Endodermal cell (in vitro differentiated cells): ENCODE data around the gene VWA3A. TPM values are rescaled to one million over a fixed set of nuclear protein-coding genes. Genes with fewer than 3 reads are reported as not detected.

Source experiments
- DNase-seq: peaks from one replicate; pipeline ENCODE4 v3.0.0-alpha.2; 2017
- H3K27ac ChIP-seq: 2 replicates; pipeline ENCODE4 v1.5.1; 2013; ENCODE audit warnings: mild to moderate bottlenecking, low read depth, low read length, moderate library complexity
- H3K27me3 ChIP-seq: 2 replicates; pipeline ENCODE4 v1.6.1; 2013; ENCODE audit warnings: mild to moderate bottlenecking, low read length, moderate library complexity; ENCODE audit not compliant: insufficient read depth, control insufficient read depth, poor library complexity, severe bottlenecking
- H3K36me3 ChIP-seq: 2 replicates; pipeline ENCODE4 v1.7.0; 2013; ENCODE audit warnings: mild to moderate bottlenecking, low read length, moderate library complexity; ENCODE audit not compliant: control insufficient read depth, insufficient read depth
- H3K4me1 ChIP-seq: one replicate; pipeline ENCODE4 v1.7.0; 2013; ENCODE audit warnings: low read length; ENCODE audit not compliant: control insufficient read depth, insufficient read depth
- H3K4me3 ChIP-seq: 2 replicates; pipeline ENCODE4 v1.5.1; 2013; ENCODE audit warnings: mild to moderate bottlenecking, low read length, moderate library complexity
- H3K9ac ChIP-seq: 2 replicates; pipeline ENCODE4 v1.6.1; 2013; ENCODE audit warnings: mild to moderate bottlenecking, low read length, moderate library complexity; ENCODE audit not compliant: poor library complexity, severe bottlenecking; ENCODE audit errors: extremely low read depth
- H3K9me3 ChIP-seq: 2 replicates; pipeline ENCODE4 v1.6.1; 2013; ENCODE audit warnings: mild to moderate bottlenecking, low read length, moderate library complexity; ENCODE audit not compliant: control insufficient read depth
- H3K27ac Mint-ChIP-seq: 2 replicates; pipeline ENCODE4 v1.8.0; 2020; ENCODE audit warnings: mixed read lengths
- H3K27me3 Mint-ChIP-seq: 2 replicates; pipeline ENCODE4 v1.8.0; 2021; ENCODE audit warnings: mild to moderate bottlenecking, mixed read lengths; ENCODE audit not compliant: insufficient read depth
- H3K36me3 Mint-ChIP-seq: 2 replicates; pipeline ENCODE4 v1.8.0; 2020; ENCODE audit warnings: low read depth, mixed read lengths
- H3K4me1 Mint-ChIP-seq: 2 replicates; pipeline ENCODE4 v1.8.0; 2020; ENCODE audit warnings: mixed read lengths
- H3K4me3 Mint-ChIP-seq: 2 replicates; pipeline ENCODE4 v1.8.0; 2020; ENCODE audit warnings: mild to moderate bottlenecking, moderate library complexity, mixed read lengths
- H3K9me3 Mint-ChIP-seq: 2 replicates; pipeline ENCODE4 v1.8.0; 2020; ENCODE audit warnings: mild to moderate bottlenecking, mixed read lengths
- WGBS, 2 experiments: methylation state at CpG; one replicate each; pipeline versions ENCODE4 v1.1.5 to v1.1.7; 2013; ENCODE audit warnings: missing lambda C conversion rate in 2 of 2, mixed read lengths in 1 of 2; ENCODE audit not compliant: insufficient coverage in 1 of 2, insufficient read length in 1 of 2; 5-methylcytosine and 5-hydroxymethylcytosine counted together
- total RNA-seq, 2 donors: library from RNA; stranded (reverse); fragmentation: NEBNext Ultra II Directional in 1 of 2; extraction: Animal tissue kit (Norgen Biotek cat#: 25700) in 1 of 2; gene quantifications; 2 replicates in 1 of 2; 3 replicates in 1 of 2; pipeline ENCODE4 v1.2.1, GENCODE V29; 2021
- TF ChIP-seq, protein P1 (sequence below): fragments of 200-600 bp; sonication (generic); conservative IDR thresholded peaks from 2 replicates; pipeline ENCODE4 v1.5.0; 2021; ENCODE audit warnings: antibody characterized with exemption, mild to moderate bottlenecking

VWA3A gene
- total RNA-seq, 2 donors from 2014 or later, result 0.18 to 0.40 TPM

DNA sequence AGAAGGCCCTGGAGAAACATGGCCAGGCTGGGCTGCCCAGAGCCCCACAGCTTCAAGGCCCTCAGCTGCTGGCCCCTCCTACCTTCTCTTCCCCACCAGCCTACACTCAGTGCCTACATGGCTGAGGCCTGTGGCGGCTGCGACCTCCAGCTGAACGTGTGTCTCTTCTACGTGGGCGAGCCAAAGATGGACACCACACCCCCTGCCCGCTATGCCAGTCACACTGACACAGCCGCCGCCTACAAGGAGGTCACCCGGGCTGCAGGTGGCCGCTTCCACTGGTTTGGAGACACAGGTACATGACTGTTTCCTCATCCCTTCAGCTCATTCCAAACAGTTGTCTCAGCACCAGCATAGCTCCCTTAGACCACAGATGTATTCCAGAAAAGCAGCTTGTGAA, 40.5 kb downstream of the VWA3A start:
- no peak for DNase-seq
- TF ChIP-seq, protein P1, sequence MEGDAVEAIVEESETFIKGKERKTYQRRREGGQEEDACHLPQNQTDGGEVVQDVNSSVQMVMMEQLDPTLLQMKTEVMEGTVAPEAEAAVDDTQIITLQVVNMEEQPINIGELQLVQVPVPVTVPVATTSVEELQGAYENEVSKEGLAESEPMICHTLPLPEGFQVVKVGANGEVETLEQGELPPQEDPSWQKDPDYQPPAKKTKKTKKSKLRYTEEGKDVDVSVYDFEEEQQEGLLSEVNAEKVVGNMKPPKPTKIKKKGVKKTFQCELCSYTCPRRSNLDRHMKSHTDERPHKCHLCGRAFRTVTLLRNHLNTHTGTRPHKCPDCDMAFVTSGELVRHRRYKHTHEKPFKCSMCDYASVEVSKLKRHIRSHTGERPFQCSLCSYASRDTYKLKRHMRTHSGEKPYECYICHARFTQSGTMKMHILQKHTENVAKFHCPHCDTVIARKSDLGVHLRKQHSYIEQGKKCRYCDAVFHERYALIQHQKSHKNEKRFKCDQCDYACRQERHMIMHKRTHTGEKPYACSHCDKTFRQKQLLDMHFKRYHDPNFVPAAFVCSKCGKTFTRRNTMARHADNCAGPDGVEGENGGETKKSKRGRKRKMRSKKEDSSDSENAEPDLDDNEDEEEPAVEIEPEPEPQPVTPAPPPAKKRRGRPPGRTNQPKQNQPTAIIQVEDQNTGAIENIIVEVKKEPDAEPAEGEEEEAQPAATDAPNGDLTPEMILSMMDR, result no peak
- WGBS, 2 experiments, result 89 to 92% methylated on average over 5 to 10 of the region's 10 CpGs
- Histone ChIP-seq H3K36me3 (no peaks in the 10 kb centered on the region), H3K9ac (no peak overlapping the region), H3K27me3 (peaks cover 2% of the 10 kb centered on the region), H3K4me1 (no peaks in the 10 kb centered on the region), H3K9me3 (peaks cover 3% of the 10 kb centered on the region), H3K4me3 (no peak overlapping the region), H3K27ac (no peak overlapping the region)
- Mint-ChIP-seq H3K4me1 (no peaks in the 10 kb centered on the region), H3K27me3 (peaks cover 11% of the 10 kb centered on the region), H3K36me3 (no peaks in the 10 kb centered on the region), H3K27ac (no peak overlapping the region), H3K9me3 (peaks cover 5% of the 10 kb centered on the region), H3K4me3 (no peak overlapping the region)

DNA sequence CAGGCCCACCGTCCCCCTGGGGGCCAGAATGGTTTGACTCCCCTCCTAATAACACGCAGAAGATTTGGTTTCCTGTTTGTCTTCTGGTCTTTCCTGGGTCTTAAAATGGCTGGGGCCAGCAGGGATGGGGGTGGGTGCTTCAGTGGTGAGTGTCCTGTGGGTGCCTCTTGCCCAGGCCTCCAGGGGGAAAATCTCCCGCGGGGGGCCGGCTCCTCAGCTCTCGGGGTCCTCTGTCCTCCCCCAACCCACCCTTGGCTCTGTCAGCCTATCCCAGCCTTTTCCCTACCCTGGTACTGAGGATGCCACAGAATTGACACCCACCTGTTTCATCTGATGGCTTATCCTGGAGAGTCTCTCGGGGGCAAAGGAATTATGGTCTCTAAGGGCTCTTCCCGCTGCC, 46.1 kb downstream of the VWA3A start:
- no peaks in the 10 kb centered on the region for H3K27me3 Mint-ChIP-seq
- no peak overlapping the region for H3K4me3 ChIP-seq
- no peaks in the 10 kb centered on the region for H3K4me1 Mint-ChIP-seq
- WGBS, 2 experiments, result 80 to 90% methylated on average over 1 to 8 of the region's 8 CpGs
- H3K36me3 Mint-ChIP-seq, result no peaks in the 10 kb centered on the region
- no peak overlapping the region for H3K9ac ChIP-seq
- H3K4me3 Mint-ChIP-seq, result no peak overlapping the region
- H3K27me3 ChIP-seq, result no peaks in the 10 kb centered on the region
- TF ChIP-seq, protein P1, result no peak
- H3K27ac ChIP-seq, result no peak overlapping the region
- no peaks in the 10 kb centered on the region for H3K9me3 Mint-ChIP-seq
- no peaks in the 10 kb centered on the region for H3K9me3 ChIP-seq
- no peaks in the 10 kb centered on the region for H3K4me1 ChIP-seq
- no peak for DNase-seq
- H3K27ac Mint-ChIP-seq, result no peak overlapping the region
- H3K36me3 ChIP-seq, result no peaks in the 10 kb centered on the region

- no peak overlapping the region for H3K4me3 Mint-ChIP-seq
- WGBS, 2 experiments, result 93 to 100% methylated on average over 2 to 7 of the region's 7 CpGs
- H3K36me3 Mint-ChIP-seq, result no peaks in the 10 kb centered on the region
- no peak overlapping the region for H3K4me3 ChIP-seq
- H3K27ac ChIP-seq, result no peak overlapping the region
- no peaks in the 10 kb centered on the region for H3K4me1 Mint-ChIP-seq
- no peak overlapping the region for H3K9ac ChIP-seq
- no peak for DNase-seq
- no peaks in the 10 kb centered on the region for H3K36me3 ChIP-seq
- H3K27me3 Mint-ChIP-seq, result no peaks in the 10 kb centered on the region
- H3K27ac Mint-ChIP-seq, result no peak overlapping the region
- H3K27me3 ChIP-seq, result no peaks in the 10 kb centered on the region
- TF ChIP-seq, protein P1, result no peak
- H3K9me3 ChIP-seq, result no peaks in the 10 kb centered on the region
- H3K9me3 Mint-ChIP-seq, result no peaks in the 10 kb centered on the region
- no peaks in the 10 kb centered on the region for H3K4me1 ChIP-seq
These were observed 46.7 kb downstream of the VWA3A start for GRCh38 chr16:22139008-22139407.
